Activated CD4-positive, alpha-beta memory T cell treated with anti-CD3 and anti-CD28 coated beads for 36 hours (primary cell): ENCODE results near the gene SHISA9. TPM values are rescaled to one million over a fixed set of nuclear protein-coding genes. Genes with fewer than 3 reads are reported as not detected.

Source experiments
- CTCF ChIA-PET: fragments of 350-600 bp; sonication (Branson Sonifier 250); formaldehyde crosslinking; loops from one replicate; lab custom pipeline; 2021; ENCODE audit warnings: antibody characterized with exemption, inconsistent platforms; lab: Charles Lee
- POLR2A ChIA-PET: fragments of 350-600 bp; sonication (Branson Sonifier 250); formaldehyde crosslinking; loops from one replicate; lab custom pipeline; 2021; ENCODE audit warnings: antibody characterized with exemption; lab: Charles Lee
- DNase-seq: peaks from one replicate; pipeline ENCODE4 v3.0.0-alpha.2; 2020
- H3K27ac Mint-ChIP-seq: one replicate; pipeline ENCODE4 v1.8.0; 2021; ENCODE audit warnings: mixed read lengths
- H3K27me3 Mint-ChIP-seq: one replicate; pipeline ENCODE4 v1.8.0; 2021; ENCODE audit warnings: mixed read lengths
- H3K36me3 Mint-ChIP-seq: one replicate; pipeline ENCODE4 v1.8.0; 2021; ENCODE audit warnings: mixed read lengths
- H3K4me1 Mint-ChIP-seq: one replicate; pipeline ENCODE4 v1.8.0; 2021; ENCODE audit warnings: low read depth, mixed read lengths
- H3K4me3 Mint-ChIP-seq: one replicate; pipeline ENCODE4 v1.8.0; 2021; ENCODE audit warnings: mild to moderate bottlenecking, mixed read lengths
- H3K9me3 Mint-ChIP-seq: one replicate; pipeline ENCODE4 v1.8.0; 2021; ENCODE audit warnings: mixed read lengths
- intact Hi-C: fragments of 100-400 bp; cut with micrococcal nuclease; formaldehyde crosslinking; loops from one replicate; pipeline ENCODE4 v1.15.1; 2023
- total RNA-seq, 2 experiments: library from RNA; stranded (reverse); gene quantifications; one replicate each; pipeline ENCODE4 v1.2.3, GENCODE V29; 2021

SHISA9 gene
- total RNA-seq, 2 experiments from 2014 or later: 0.05 TPM; not detected in 1

DNA sequence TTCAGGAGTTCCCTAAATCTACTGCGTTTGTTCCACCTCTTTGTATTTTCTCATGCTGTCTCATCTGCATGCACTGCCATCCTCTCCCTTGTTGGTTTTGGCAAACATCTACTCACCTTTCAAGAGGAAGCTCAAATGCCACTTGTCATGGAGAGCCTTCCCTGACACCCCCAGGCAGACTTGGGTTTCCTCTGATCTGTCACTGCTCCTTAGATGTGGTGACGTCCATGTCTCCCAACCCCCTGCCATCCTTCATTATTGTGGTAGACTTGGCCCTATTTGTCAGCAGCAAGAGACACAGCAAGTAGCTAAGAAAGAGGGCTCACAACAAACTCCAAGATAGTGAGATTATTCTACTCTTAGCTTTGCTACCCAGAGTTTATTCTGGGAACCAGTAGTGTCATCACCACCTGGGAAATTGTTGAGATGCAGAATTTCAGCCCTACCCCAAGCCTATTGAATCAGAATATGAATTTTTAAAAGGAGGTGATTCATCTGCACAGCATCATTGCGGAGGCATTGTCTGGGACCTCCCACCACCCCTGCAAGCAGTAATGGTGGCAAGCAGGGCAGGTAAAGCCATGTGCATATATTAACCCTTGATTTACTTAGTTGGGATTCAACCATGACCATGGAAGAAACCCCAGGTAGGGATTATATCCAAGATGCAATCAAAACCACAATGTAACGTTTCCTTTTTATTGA is 248.9 kb downstream of the SHISA9 start:
- Mint-ChIP-seq H3K27ac (no peak overlapping the region), H3K27me3 (no peaks in the 10 kb centered on the region), H3K4me1 (no peaks in the 10 kb centered on the region), H3K36me3 (no peaks in the 10 kb centered on the region), H3K4me3 (no peak overlapping the region), H3K9me3 (peaks cover 7% of the 10 kb centered on the region)
- intact Hi-C loops: no loop called here
- ChIA-PET POLR2A (no interaction called here), CTCF (no interaction called here)
- no peak for DNase-seq

DNA sequence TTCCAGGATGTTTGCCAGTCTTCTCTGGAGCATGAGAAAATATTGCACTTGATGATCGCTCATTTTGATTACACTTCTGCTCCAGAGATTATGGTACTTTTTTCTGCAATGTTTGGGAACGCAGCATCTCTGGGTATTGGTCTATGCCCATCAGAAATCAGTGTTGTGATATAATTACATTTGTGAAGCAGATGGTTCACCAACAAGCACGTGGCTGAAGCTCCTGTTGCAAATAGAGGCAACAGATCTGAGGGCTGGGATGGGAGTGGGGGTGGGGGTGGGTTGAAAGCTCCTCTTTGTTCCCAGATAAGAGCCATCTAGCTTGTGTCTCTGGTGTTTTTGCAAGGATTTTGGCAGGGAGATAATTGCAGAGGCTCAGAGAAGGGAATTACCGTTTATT is 252.3 kb downstream of the SHISA9 start:
- H3K4me1 Mint-ChIP-seq: no peaks in the 10 kb centered on the region
- no peaks in the 10 kb centered on the region for H3K9me3 Mint-ChIP-seq
- H3K36me3 Mint-ChIP-seq: no peaks in the 10 kb centered on the region
- no peak for DNase-seq
- no peak overlapping the region for H3K4me3 Mint-ChIP-seq
- ChIA-PET CTCF (no interaction called here), POLR2A (no interaction called here)
- H3K27me3 Mint-ChIP-seq: no peaks in the 10 kb centered on the region
- H3K27ac Mint-ChIP-seq: no peak overlapping the region
- intact Hi-C loops: no loop called here

DNA sequence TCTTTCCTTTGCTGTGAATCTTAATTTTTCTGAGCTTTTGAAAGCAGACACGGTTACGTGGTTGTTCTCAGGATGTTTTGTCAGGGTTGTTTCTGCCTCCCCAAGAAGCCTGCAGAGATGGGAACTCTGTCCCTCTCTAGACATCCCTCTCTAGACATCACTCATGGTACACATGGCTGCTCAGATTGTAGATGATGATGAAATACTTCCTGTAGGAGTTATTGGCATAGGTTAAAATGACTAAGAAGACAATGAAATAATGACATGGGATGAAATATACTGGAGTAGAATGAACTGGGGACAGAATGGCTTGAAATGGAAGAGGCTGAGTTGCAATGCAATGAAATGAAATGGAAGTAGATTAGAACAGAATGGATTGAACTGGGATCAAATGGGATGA is 253.4 kb downstream of the SHISA9 start:
- CTCF ChIA-PET: no interaction called here
- POLR2A ChIA-PET: no interaction called here
- Mint-ChIP-seq H3K27ac (no peak overlapping the region), H3K4me3 (no peak overlapping the region), H3K36me3 (no peaks in the 10 kb centered on the region), H3K4me1 (no peaks in the 10 kb centered on the region), H3K9me3 (no peaks in the 10 kb centered on the region), H3K27me3 (no peaks in the 10 kb centered on the region)
- intact Hi-C loops: no loop called here
- no peak for DNase-seq

DNA sequence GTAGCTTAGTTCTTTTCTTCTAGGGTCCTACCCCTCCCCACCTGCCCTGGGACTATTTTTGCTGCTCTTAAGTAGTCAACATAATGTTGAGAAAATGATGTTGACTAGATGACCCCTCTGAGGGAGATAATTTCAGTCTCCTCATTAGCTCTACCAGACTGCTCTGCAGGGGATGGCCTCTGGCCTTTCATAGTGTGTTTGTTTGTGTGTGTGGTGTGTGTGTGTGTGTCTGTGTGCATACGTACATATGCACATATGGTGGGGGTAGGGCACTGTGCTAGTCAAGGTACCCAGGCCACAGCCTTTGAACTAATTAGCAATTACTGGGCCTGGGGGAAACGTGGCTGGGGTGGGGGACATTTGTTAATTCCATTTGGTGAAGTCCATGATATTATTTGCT is 254.0 kb downstream of the SHISA9 start:
- Mint-ChIP-seq H3K27ac (no peak overlapping the region), H3K4me3 (no peak overlapping the region), H3K36me3 (no peaks in the 10 kb centered on the region), H3K4me1 (no peaks in the 10 kb centered on the region), H3K9me3 (no peaks in the 10 kb centered on the region), H3K27me3 (no peaks in the 10 kb centered on the region)
- DNase-seq: no peak
- ChIA-PET POLR2A (no interaction called here), CTCF (no interaction called here)
- intact Hi-C loops: no loop called here

DNA sequence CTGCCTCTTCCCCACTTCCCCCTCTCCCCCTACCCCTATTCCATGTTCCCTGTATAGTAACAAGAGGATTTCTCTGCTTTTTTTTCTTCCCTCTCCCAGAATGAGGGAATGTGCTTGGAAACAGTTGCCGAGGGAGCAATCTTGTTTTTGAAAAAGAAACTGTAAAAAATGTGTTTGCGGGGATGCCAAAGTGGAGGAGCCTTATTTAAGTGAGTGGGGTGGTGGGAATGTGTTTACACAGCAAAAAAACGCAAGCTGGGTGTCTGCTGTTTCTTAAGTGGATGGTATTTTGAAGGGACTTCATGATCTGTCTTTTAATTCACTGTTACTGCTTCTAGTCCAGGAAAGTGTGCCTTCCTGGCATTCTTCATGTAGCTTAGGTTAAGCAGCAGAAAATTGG is 254.4 kb downstream of the SHISA9 start:
- intact Hi-C loops: no loop called here
- Mint-ChIP-seq H3K4me1 (no peaks in the 10 kb centered on the region), H3K36me3 (no peaks in the 10 kb centered on the region), H3K4me3 (no peak overlapping the region), H3K27ac (no peak overlapping the region), H3K27me3 (no peaks in the 10 kb centered on the region), H3K9me3 (no peaks in the 10 kb centered on the region)
- POLR2A ChIA-PET: no interaction called here
- CTCF ChIA-PET: no interaction called here
- no peak for DNase-seq

DNA sequence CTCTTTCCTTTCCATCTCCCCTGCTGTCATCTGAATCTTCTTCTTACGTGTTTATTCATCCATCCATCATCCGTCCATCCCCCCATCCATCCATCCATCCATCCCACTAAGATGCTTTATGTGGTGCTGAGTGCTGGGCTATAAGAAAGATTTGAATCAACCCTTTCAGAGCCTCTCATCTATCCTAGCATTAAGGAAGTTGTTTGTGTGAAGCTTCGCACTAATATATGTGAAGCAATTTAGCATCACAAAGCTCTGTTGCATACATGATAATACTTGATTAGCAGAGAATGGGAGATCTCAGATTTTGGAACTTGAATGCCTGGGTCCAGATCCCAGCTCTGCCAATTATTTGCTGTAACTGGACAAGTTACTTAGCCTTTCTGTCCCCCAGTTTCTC is 255.7 kb downstream of the SHISA9 start:
- Mint-ChIP-seq H3K27me3 (no peaks in the 10 kb centered on the region), H3K9me3 (no peaks in the 10 kb centered on the region), H3K4me1 (no peaks in the 10 kb centered on the region), H3K4me3 (no peak overlapping the region), H3K36me3 (no peaks in the 10 kb centered on the region), H3K27ac (no peak overlapping the region)
- ChIA-PET CTCF (no interaction called here), POLR2A (no interaction called here)
- DNase-seq: no peak
- intact Hi-C loops: no loop called here

DNA sequence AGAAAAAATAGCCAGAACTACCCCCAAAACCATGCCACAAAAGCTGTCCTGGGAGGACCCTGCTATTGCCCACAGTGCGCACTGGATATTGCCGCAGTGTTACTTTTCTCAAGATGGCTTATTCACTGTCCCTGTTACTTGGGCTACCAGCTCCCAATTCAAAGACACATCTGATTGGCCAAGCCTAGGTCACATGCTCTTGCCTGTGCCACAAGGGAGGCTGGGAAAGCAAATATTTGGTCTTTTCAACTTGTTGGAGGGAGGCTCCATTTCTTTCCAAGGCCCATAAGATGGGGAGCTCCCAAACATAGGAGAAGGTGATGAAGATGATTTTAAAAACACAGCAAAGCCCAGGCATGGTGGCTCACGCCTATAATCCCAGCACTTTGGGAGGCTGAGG is 257.0 kb downstream of the SHISA9 start:
- H3K36me3 Mint-ChIP-seq: no peaks in the 10 kb centered on the region
- H3K4me3 Mint-ChIP-seq: no peak overlapping the region
- ChIA-PET CTCF (no interaction called here), POLR2A (no interaction called here)
- DNase-seq: no peak
- H3K27me3 Mint-ChIP-seq: no peaks in the 10 kb centered on the region
- no peaks in the 10 kb centered on the region for H3K4me1 Mint-ChIP-seq
- intact Hi-C loops: no loop called here
- H3K9me3 Mint-ChIP-seq: no peaks in the 10 kb centered on the region
- H3K27ac Mint-ChIP-seq: no peak overlapping the region

DNA sequence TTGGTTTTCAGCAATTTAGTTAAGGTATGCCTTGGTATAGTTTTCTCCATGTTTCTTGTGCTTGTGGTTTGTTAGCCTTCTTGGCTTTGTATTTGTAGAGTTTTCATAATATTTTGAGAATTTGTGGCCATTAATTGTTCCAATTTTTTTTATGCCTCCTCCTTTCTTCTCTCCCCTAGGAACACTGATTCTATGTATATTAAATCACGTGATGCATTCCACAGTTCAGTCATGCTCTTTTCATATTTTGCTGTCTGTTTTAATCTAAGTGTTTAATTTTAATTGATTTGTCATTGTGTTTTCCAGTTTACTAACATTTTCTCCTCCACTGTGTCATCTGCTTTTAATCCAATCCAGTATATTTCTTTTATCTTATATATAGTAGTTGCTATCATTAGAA is 263.6 kb downstream of the SHISA9 start:
- no peak overlapping the region for H3K4me3 Mint-ChIP-seq

DNA sequence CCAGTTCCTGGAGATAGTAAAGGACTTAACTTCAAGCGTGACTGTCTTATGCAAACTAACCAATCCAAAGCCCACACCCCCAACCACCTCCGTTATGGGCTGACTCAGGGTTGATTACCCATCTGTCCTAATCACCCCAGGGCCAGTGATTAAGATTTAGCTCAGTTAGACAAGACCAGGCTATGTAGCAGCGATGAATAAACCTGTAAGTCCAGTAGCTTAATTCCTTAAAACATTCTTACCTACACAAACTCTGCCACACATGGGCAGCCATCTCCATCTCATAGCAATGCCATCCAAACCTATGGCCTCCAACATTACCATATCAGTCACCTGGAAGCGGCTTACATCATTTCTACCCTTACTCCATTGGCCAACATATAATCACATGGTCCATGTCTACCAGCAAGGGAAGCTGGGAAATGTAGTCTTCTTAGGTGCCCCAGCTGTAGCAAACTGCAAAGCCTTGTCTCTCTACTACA is 266.7 kb downstream of the SHISA9 start:
- Mint-ChIP-seq H3K9me3 (peaks cover 8% of the 10 kb centered on the region), H3K36me3 (no peaks in the 10 kb centered on the region), H3K27me3 (peaks cover 4% of the 10 kb centered on the region), H3K4me1 (no peaks in the 10 kb centered on the region), H3K4me3 (no peak overlapping the region), H3K27ac (no peak overlapping the region)
- ChIA-PET POLR2A (no interaction called here), CTCF (no interaction called here)
- DNase-seq: no peak
- intact Hi-C loops: no loop called here

More for the DNA sequence above, 263.6 kb downstream of the SHISA9 start:
- Mint-ChIP-seq H3K27me3 (peaks cover 2% of the 10 kb centered on the region), H3K36me3 (no peaks in the 10 kb centered on the region), H3K27ac (no peak overlapping the region), H3K9me3 (peaks cover 8% of the 10 kb centered on the region), H3K4me1 (no peaks in the 10 kb centered on the region)
- ChIA-PET POLR2A (no interaction called here), CTCF (no interaction called here)
- DNase-seq: no peak
- intact Hi-C loops: no loop called here

DNA sequence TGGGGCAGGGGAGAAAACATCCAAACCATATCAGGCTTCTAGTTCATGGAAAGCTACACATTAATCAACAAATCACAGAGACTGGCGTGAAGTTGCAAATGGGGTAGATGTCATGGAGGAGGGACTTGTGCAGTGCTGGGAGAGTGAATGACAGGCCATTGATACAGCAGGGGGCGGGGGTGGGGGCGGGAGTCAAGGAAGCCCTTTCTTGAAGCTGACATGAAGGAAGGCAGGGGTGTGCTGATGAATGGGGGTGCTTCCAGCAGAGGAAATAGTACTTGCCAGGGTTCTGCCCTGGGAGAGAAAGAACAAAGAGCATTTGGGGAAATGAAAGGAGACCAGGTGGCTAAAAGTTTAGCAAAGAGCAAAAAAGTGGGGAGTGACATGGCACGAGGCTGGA is 269.9 kb downstream of the SHISA9 start:
- ChIA-PET CTCF (no interaction called here), POLR2A (no interaction called here)
- Mint-ChIP-seq H3K4me3 (no peak overlapping the region), H3K9me3 (peaks cover 2% of the 10 kb centered on the region), H3K4me1 (no peaks in the 10 kb centered on the region), H3K36me3 (no peaks in the 10 kb centered on the region), H3K27ac (no peak overlapping the region), H3K27me3 (peaks cover 4% of the 10 kb centered on the region)
- intact Hi-C loops: no loop called here
- DNase-seq: no peak

DNA sequence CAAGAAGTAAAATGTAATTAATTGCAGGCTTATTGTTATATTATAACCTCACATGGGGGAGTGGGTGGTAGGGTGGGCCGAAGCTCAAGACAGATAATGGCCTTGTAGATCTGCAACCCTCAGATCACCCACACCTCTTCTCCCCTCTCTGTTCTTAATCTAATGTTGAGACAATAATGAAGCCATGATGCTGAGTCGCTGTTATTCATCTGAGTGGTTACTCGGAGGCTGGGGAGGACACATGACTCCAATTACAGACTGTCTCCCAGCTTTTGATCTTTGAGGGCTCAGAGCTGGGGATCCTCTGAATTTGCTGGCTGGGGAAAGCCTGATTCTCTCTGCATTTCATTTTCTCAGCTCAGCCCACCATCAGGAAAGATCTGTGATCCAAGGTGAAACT is 275.3 kb downstream of the SHISA9 start:
- Mint-ChIP-seq H3K9me3 (peaks cover 4% of the 10 kb centered on the region), H3K27me3 (peaks cover 4% of the 10 kb centered on the region), H3K4me1 (no peaks in the 10 kb centered on the region), H3K27ac (no peak overlapping the region), H3K36me3 (no peaks in the 10 kb centered on the region), H3K4me3 (no peak overlapping the region)
- no peak for DNase-seq
- POLR2A ChIA-PET: no interaction called here
- CTCF ChIA-PET: no interaction called here
- intact Hi-C loops: no loop called here

DNA sequence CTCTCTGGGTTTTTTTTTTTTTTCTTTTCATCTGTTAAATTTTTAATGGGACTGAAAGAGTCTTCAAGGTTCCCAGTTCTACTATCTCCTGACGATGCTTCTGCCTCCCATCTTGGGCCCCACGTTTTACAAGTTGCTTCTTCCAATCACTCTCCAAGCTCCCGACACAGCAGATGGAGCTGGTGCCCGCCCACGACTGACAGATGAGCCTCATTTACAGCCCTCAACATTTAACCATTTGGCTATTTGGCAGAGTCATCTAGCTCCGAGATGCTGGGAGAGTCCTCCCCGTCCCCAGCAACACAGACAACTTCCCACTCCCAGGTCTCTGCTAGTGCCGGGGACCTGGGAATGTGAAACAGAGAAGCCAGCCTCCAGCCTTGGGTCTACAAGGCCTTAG is 276.9 kb downstream of the SHISA9 start:
- H3K9me3 Mint-ChIP-seq: peaks cover 10% of the 10 kb centered on the region
- intact Hi-C loops: no loop called here
- ChIA-PET CTCF (no interaction called here), POLR2A (no interaction called here)
- no peaks in the 10 kb centered on the region for H3K4me1 Mint-ChIP-seq
- H3K27me3 Mint-ChIP-seq: peaks cover 4% of the 10 kb centered on the region
- H3K36me3 Mint-ChIP-seq: no peaks in the 10 kb centered on the region
- DNase-seq: no peak
- H3K4me3 Mint-ChIP-seq: no peak overlapping the region
- H3K27ac Mint-ChIP-seq: no peak overlapping the region

DNA sequence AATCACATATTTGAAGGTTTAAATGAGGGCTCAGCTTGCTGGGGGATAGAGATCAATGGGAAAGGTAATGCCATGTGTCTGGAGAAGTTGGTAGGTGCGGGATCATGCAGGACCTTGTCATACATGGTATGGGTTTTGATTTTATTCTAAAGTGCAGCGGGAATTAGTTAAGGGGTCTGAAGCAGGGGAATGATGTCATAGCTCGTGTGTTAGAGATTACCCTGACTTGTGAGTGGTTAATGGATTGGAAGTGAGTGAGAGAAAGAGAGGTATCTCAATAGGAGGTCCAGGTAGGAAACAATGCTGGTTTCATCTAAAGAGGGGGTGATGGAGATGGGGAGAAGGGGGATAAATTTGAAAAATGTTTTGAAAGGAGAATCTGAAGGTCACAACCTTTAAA is 280.0 kb downstream of the SHISA9 start:
- ChIA-PET POLR2A (no interaction called here), CTCF (no interaction called here)
- Mint-ChIP-seq H3K9me3 (peaks cover 15% of the 10 kb centered on the region), H3K4me1 (no peaks in the 10 kb centered on the region), H3K27ac (no peak overlapping the region), H3K4me3 (no peak overlapping the region), H3K27me3 (peaks cover 4% of the 10 kb centered on the region), H3K36me3 (no peaks in the 10 kb centered on the region)
- intact Hi-C loops: no loop called here
- DNase-seq: no peak
